ENCODE measurements around the gene GPR61. TPM values are rescaled to one million over a fixed set of nuclear protein-coding genes. Genes with fewer than 3 reads are reported as not detected.

The GPR61 gene
- polyA plus RNA-seq (ENCODE audit: insufficient read length in 10 of 10) = 1 to 10 TPM in 9 of 10 donors, under 1 TPM in 1; 0.95 to 2.4 (median 1.6) TPM
- long read RNA-seq, donor 1 = 0 reads
- long read RNA-seq, donor 2 = 0 reads
- long read RNA-seq, donor 3 = 0 reads
- long read RNA-seq, donor 4 = 0 reads
- long read RNA-seq, donor 5 = 0 reads
- long read RNA-seq, donor 6 = 0 reads
- long read RNA-seq, donor 7 = 0 reads
- long read RNA-seq, donor 8 = 0 reads
- long read RNA-seq, donor 9 = 0 reads

DNA sequence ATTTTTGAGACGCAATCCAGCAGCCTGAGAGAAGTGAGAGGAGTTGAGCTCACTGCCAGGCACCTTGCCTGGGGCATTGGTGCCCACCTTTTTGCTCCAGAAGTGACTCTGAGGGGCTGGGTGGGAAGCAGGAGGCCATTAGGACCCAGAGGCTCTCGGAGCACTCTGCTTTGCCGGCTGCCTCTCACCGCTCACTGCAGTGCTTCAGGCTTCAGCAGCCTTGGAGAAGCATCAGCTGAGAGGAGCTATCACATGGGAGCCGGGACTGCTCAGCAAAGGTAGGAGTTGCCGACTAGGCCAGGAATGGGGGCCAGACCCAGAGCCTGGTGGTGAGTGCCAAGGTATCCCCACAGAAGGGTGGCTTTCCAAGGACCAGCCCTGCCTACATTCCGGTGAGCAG is at the start of gene GPR61:
Gene GPR61, plus strand, starts transcription at position 197 of the 400 bp plus-strand sequence. CDS start 3,151 bp downstream, outside the sequence.
- no peak for DNase-seq

- DNase-seq = peak; percentile 49 to 80 (median 63)
These were observed 49.4 kb upstream of the GPR61 start for GRCh38 chr1:109490029-109490933.

- no peak for DNase-seq
These were observed 48.8 kb upstream of the GPR61 start for GRCh38 chr1:109490934-109491302.

DNA sequence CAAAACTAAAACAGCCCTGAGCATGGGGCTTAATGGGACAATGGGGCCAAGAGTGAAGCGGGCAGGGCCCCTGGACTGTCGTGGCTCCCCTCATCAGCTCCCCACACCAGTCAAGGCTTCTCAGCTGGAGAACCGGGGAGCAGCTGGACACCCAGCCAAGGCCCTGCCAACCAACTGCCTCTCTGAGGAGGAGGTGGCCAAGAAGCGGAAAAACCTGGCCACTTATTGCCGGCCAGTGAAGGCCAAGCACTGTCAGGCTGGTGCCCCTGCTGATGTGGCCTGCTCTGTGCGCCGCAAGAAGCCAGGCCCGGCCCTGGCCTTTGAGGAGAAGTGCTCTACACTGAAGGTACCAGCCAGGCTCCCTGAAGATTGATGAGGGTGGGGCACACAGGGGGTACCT is 48.3 kb upstream of the GPR61 start:
- no peak for DNase-seq

- DNase-seq = no peak
These were observed 46.9 kb upstream of the GPR61 start for GRCh38 chr1:109492779-109493178.

GRCh38 chr1:109493227-109493626 is 46.4 kb upstream of the GPR61 start:
- DNase-seq = no peak

DNA sequence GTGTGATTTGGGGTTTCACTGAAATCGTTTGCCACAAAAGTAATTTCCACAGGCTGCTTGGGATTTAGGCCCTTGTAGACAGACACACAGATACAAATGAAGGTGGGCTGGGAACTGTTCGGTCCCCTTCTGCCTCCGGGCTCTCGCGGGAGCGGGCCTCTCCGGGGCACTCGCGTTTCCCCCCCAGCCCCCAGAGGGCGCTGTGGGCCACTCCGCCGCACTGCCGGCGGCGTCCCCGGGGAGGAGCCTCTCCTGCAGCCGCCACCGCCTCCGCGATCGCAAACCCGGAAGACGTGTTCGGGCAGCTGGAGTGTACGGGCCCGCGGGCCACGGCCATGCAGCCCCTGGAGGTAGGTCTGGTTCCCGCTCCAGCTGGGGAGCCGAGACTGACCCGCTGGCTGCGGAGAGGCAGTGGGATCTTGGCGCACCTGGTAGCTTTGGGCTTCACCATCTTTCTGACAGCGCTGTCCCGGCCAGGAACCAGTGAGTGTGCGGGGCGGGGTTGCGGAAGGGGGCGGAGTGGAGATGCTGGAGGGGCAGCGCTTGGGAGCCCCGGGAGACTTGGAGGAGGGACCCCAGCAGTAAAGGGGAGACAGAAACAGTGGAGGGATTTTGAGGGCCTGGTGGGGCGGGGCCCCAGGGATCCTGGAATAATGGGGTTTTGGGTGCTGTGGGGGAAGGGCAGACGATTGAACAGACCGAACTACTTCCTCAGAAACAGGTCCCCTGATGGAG is 45.7 kb upstream of the GPR61 start, which contains the start of gene CYB561D1:
Gene CYB561D1, plus strand, starts transcription at position 290 of the 735 bp plus-strand sequence. Its CDS starts 46 bp downstream, at position 336.
- peak; percentile 84 to 97 (median 91) for DNase-seq

DNA sequence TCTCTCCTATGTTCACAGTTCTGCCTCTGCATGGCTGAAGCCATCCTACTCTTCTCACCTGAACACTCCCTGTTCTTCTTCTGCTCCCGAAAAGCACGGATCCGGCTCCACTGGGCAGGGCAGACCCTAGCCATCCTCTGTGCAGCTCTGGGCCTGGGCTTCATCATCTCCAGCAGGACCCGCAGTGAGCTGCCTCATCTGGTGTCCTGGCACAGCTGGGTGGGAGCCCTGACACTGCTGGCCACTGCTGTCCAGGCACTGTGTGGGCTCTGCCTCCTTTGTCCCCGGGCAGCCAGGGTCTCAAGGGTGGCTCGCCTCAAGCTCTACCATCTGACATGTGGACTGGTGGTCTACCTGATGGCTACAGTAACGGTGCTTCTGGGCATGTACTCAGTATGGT is 43.9 kb upstream of the GPR61 start:
- no peak for DNase-seq

DNA sequence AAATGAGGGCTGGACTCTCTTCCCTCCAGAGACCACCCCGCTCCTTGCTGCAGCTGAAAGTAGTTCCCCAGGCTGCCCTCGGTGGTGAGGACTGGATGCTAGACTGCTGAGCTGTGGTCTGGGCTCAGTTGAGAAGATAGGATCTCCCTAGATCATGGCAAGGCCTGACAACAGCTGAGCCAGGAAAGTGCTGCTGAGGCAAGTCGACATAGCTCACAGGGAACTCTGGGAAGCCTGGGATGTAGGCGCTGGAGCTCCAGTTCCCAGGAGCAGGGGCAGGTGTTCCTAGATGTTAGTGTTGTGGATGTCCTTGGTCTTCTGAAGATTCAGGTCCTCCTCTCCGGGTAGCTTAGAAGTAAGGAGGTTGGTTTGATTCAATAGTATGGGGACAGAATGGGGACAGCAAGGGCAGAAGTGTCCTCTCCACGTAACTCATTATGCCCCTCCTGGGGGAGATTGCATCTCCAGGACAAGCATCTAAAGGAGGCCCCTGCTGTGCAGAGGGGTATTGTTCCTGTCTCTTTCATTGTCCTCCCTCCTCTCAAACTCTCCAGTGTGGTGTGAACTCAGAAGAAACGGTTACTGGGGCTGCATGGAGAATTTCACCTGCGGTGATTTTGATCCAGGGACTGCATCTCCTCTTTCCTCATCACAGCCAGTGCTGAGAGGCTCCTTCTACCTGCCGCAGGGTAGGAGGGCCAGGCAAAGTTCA is 42.1 kb upstream of the GPR61 start:
- DNase-seq = no peak

DNA sequence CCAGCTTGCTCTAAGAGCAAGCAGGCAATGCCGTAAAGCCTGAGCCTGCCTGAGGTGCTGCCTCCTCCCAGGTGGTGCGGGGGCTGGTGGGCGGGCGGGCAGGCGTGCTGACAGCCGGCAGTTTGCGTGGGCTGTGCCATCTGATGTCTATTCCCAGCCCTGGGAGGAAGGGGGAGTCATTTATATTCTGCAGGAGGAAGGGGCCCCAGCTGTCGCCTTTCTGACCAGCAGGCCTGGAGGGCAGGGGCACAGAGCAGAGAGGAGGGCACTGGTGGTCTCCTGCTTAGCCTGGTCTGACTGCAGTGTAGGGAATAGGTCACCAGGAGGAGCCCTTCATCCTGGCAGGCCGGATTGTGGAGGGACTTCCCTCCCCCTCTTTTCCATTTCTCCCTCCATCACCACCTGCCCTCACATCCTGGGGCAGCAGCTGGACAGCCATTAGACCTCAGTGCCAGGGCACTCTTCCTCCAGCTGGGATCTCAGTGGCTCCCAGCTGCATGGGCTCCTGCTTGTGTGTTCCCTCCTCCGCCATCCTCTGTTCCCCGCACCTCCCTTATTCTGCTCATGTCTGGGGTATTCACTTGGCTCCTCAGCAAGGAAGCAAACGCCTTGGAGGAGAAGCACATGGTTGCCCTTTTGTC is 41.4 kb upstream of the GPR61 start:
- DNase-seq = peak; percentile 61 to 77 (median 62)

DNA sequence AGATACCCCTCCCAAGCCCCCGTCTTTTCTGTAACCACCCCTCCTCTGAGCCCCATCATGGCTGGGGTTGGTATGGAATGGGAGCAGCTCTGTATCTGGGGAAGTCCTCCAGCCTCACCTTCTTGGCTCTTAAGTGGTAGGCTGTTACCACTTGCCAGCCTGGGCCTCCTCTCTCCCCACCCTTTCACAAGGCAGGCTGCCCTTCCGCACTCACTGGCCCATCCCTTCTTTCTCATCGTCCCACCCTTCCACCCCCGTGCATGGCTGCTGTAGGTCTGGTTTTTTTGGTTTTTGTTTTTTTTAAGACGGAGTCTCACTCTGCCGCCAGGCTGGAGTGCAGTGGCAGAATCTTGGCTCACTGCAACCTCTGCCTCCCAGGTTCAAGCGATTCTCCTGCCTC is 40.6 kb upstream of the GPR61 start:
- no peak for DNase-seq

DNA sequence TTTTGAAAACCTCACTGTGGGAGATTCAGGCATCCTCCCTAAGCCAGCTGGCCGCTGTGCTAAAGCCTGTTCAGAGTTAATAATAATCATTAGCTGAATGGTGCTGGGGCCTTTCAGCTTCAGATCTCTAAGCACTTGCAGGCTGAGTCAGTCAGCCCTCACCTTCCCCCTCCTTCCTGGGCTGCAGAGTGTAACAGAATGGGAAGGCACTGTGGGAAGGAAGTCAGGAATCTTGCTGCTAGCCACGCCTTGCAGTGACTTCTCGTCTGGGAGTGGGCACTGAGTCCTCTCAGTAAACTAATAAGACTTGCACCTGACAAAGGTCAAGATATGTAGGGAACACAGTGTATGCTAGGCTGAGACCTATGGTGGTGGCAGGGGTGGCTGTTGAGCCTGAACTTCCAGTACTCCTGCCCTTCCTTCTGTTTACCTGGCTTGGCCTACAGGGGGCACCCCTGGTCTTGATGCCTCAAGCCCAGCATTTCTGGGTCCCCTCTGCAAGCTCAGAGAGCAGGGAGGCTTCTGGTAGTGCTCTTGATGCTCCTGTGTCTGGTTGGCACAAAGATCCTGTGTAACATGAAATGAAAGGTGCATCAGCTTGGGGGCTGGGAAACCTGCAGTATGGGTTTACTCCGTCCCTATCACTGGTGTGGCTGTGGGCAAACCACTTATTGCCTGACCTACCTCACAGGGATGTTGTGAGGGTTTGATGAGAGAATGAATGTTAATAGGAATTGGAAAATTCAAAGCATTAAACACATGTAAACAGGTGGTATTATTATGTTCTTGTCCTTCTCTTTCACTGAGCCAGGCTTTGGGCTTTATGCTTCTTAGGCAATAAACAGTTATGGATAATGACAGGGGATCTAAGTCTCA is 39.8 kb upstream of the GPR61 start:
- DNase-seq = no peak

GRCh38 chr1:109500941-109501381 is 38.7 kb upstream of the GPR61 start:
- DNase-seq = peak in 1 of 3 donors; percentile 31

DNA sequence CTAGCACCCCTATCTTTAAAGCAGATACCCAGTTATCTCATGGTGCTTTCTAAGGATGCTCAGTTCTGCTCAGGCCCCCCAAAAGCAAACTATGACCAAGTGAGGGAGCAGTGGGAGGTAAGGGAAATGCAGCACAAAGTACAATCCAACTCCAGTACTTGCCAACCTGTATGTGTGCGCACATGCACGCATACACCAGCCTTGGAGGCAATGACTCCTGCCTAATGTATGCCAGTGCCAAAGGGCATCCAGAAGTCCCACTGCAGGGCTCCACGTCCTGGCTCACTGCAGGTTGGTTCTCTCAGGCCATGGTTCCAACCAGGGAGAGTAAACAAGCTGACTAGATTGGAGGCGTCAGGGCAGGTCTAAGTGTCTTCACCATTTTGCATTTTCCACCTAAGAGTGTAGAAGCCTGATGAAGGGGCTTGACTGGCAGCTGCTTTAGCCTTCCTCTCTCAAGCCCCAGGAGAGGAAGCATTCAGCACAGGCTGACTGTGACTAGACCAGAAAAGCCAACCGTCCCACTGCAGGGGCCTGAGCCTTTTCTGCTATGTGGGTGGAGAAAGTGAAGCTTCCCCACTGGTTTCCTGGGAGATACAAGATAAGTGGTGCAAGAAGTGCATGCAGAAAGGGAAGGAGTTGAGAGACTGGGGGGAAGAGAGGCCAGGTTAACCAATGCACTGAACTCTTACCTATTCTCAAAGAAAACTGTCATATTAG is 37.9 kb upstream of the GPR61 start:
- no peak for DNase-seq

GRCh38 chr1:109502364-109502851 is 37.3 kb upstream of the GPR61 start:
- DNase-seq = no peak

GRCh38 chr1:109503935-109504334 is 35.7 kb upstream of the GPR61 start:
- no peak for DNase-seq

DNA sequence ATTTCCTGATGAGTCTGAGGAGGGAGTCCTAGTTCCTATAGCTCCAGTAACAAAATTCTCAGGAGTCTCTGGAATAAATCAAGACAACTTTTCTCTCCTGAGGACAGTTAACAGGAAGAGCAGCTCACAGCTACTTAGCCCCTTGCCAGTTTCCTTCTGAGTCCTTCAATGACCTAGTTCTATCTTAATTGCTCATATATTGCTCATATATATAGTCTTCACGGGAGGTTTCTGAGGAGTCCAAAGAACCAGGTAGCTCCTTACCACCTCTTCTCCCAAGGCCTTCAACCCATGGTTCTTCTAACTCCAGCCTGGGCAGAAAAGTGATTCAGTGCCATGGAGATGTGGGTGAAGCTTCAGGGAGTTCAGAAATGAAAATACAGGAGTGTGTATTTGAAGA is 34.7 kb upstream of the GPR61 start:
- DNase-seq = no peak

GRCh38 chr1:109508001-109508872 is 31.4 kb upstream of the GPR61 start:
- no peak for DNase-seq
